ENCODE measurements around the gene GDF11. TPM values are rescaled to one million over a fixed set of nuclear protein-coding genes. Genes with fewer than 3 reads are reported as not detected.

Gene GDF11
- polyA plus RNA-seq, 1 of the 3 experiments (the other 2 are of a cell fraction), result 9.4 TPM

- TF ChIP-seq MXI1 (IDR thresholded peaks at IDR 0.05; ENCODE audit: low read depth, low read length), result no peak
- TF ChIP-seq, protein P1, sequence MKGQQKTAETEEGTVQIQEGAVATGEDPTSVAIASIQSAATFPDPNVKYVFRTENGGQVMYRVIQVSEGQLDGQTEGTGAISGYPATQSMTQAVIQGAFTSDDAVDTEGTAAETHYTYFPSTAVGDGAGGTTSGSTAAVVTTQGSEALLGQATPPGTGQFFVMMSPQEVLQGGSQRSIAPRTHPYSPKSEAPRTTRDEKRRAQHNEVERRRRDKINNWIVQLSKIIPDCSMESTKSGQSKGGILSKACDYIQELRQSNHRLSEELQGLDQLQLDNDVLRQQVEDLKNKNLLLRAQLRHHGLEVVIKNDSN (IDR thresholded peaks at IDR 0.05; ENCODE audit: borderline replicate concordance, low read depth), result no peak
- TF ChIP-seq SMC3 (IDR thresholded peaks at IDR 0.05; ENCODE audit: low read depth, low read length), result no peak
- TF ChIP-seq, protein P2, sequence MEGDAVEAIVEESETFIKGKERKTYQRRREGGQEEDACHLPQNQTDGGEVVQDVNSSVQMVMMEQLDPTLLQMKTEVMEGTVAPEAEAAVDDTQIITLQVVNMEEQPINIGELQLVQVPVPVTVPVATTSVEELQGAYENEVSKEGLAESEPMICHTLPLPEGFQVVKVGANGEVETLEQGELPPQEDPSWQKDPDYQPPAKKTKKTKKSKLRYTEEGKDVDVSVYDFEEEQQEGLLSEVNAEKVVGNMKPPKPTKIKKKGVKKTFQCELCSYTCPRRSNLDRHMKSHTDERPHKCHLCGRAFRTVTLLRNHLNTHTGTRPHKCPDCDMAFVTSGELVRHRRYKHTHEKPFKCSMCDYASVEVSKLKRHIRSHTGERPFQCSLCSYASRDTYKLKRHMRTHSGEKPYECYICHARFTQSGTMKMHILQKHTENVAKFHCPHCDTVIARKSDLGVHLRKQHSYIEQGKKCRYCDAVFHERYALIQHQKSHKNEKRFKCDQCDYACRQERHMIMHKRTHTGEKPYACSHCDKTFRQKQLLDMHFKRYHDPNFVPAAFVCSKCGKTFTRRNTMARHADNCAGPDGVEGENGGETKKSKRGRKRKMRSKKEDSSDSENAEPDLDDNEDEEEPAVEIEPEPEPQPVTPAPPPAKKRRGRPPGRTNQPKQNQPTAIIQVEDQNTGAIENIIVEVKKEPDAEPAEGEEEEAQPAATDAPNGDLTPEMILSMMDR (IDR thresholded peaks at IDR 0.05), result no peak
- no peak for TF ChIP-seq MEF2A (IDR thresholded peaks at IDR 0.05; ENCODE audit: borderline replicate concordance, low read depth)
- TF ChIP-seq FOSL2 (IDR thresholded peaks at IDR 0.05; ENCODE audit: borderline replicate concordance, low read depth), result no peak
Measured at GRCh38 chr12:55789893-55790292, 47.0 kb downstream of the GDF11 start (continued).

GRCh38 chr12:55795950-55796349, 53.0 kb downstream of the GDF11 start:
- no peaks in the 10 kb centered on the region for H3K4me1 ChIP-seq (ENCODE audit: control insufficient read depth in 1 of 2, insufficient read depth in 2 of 2, low read depth in 1 of 2, low read length in 1 of 2)
- no peak overlapping the region for H3K27ac ChIP-seq (ENCODE audit: low read depth in 2 of 2, low read length in 1 of 2)
- H3K4me2 ChIP-seq, result no peak overlapping the region
- H3K4me3 ChIP-seq (ENCODE audit: low read depth in 2 of 2, low read length in 1 of 2), result no peak overlapping the region
- ChIA-PET POLR2A (no interaction called here), CTCF (interaction anchor here (0.6 to 19.8 kb wide), 14 partner anchors 9 to 184 kb away, joined by 3 to 358 read pairs (median 6); partner anchors contain the start of gene GDF11)
- H4K20me1 ChIP-seq (ENCODE audit: insufficient read depth), result no peaks in the 10 kb centered on the region; the same call in 1 of the 2 replicates
- peaks cover 54 to 89% of the 10 kb centered on the region in 2 experiments for H3K36me3 ChIP-seq (replicated peaks in 1 of 2; ENCODE audit: control insufficient read depth in 1 of 2, insufficient read depth in 2 of 2, low read length in 1 of 2)
- no peak for DNase-seq
- no peak overlapping the region for H2AFZ ChIP-seq (ENCODE audit: low read depth)
- H3K9ac ChIP-seq, result no peak overlapping the region
- peaks cover 56% of the 10 kb centered on the region; the same call in 1 of the 2 replicates for H3K79me2 ChIP-seq (ENCODE audit: insufficient read depth)
- peaks cover 9% of the 10 kb centered on the region for H3F3A ChIP-seq (replicated peaks; ENCODE audit: insufficient read depth)
- no peaks in the 10 kb centered on the region for H3K9me2 ChIP-seq
- no peak for TF ChIP-seq RFX5 (IDR thresholded peaks at IDR 0.05; ENCODE audit: low read length)
- no peak for TF ChIP-seq USF2 (IDR thresholded peaks at IDR 0.05; ENCODE audit: borderline replicate concordance, low read depth, low read length)
- H3K9me3 ChIP-seq, result no peaks in the 10 kb centered on the region
- H3K27me3 ChIP-seq (ENCODE audit: insufficient read depth), result no peaks in the 10 kb centered on the region

DNA sequence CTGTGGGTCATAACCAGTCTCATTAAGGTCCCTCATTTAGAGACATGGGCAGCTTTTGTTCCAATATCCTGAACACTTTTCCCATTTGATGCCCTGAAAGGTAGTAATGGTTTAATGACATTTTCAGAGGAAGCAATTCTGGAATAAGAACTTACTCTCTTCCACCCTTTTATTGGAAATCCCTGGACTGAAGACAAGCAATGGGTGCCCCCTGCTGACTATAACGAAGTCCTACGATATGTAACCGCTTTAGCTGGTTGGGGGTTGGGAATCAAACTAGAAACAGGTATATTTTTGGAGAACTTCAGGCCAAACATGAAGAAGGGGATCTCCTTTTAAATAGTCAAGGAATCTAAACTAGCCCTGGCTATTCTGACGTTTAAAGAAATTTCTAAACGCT, 54.1 kb downstream of the GDF11 start:
- no peaks in the 10 kb centered on the region; the same call in 1 of the 2 replicates for H4K20me1 ChIP-seq (ENCODE audit: insufficient read depth)
- CTCF ChIA-PET, result interaction anchor here (0.6 to 19.8 kb wide), 26 partner anchors 8 to 183 kb away, joined by 3 to 358 read pairs (median 5); partner anchors contain the start of genes GDF11, ORMDL2 and SARNP
- no peak overlapping the region for H3K9ac ChIP-seq
- H3K9me3 ChIP-seq, result no peaks in the 10 kb centered on the region
- peaks cover 14% of the 10 kb centered on the region for H3F3A ChIP-seq (replicated peaks; ENCODE audit: insufficient read depth)
- POLR2A ChIA-PET, result no interaction called here
- H3K4me2 ChIP-seq, result no peak overlapping the region
- no peaks in the 10 kb centered on the region for H3K9me2 ChIP-seq
- DNase-seq, result peak; percentile 68
- no peak overlapping the region for H3K27ac ChIP-seq (ENCODE audit: low read depth in 2 of 2, low read length in 1 of 2)
- WGBS (ENCODE audit: low lambda C conversion rate), result 63% methylated on average over 5 of the region's 5 CpGs
- H3K4me1 ChIP-seq (ENCODE audit: control insufficient read depth in 1 of 2, insufficient read depth in 2 of 2, low read depth in 1 of 2, low read length in 1 of 2), result no peaks in the 10 kb centered on the region
- H2AFZ ChIP-seq (ENCODE audit: low read depth), result no peak overlapping the region
- peaks cover 60% of the 10 kb centered on the region for H3K79me2 ChIP-seq (ENCODE audit: insufficient read depth)
- H3K27me3 ChIP-seq (ENCODE audit: insufficient read depth), result no peaks in the 10 kb centered on the region
- peaks cover 59 to 85% of the 10 kb centered on the region in 2 experiments for H3K36me3 ChIP-seq (replicated peaks in 1 of 2; ENCODE audit: control insufficient read depth in 1 of 2, insufficient read depth in 2 of 2, low read length in 1 of 2)
- H3K4me3 ChIP-seq (ENCODE audit: low read depth in 2 of 2, low read length in 1 of 2), result no peak overlapping the region; a peak in 1 of 4 replicates
- TF ChIP-seq, protein P1 (IDR thresholded peaks at IDR 0.05; ENCODE audit: borderline replicate concordance, low read depth), result no peak
- TF ChIP-seq ELF1 (IDR thresholded peaks at IDR 0.05) (no peak), EP300 (IDR thresholded peaks at IDR 0.05; ENCODE audit: borderline replicate concordance in 1 of 2, low read depth in 1 of 2, low read length in 1 of 2) (no peak), TEAD4 (IDR thresholded peaks at IDR 0.05; ENCODE audit: borderline replicate concordance, insufficient read depth) (no peak), RFX5 (IDR thresholded peaks at IDR 0.05; ENCODE audit: low read length) (no peak), NRF1 (IDR thresholded peaks at IDR 0.05; ENCODE audit: low read depth, low read length) (no peak), NFIC (IDR thresholded peaks at IDR 0.05; ENCODE audit: borderline replicate concordance) (no peak), TAF1 (IDR thresholded peaks at IDR 0.05; ENCODE audit: borderline replicate concordance, low read depth, low read length) (no peak), CHD2 (IDR thresholded peaks at IDR 0.05; ENCODE audit: low read length, partially characterized antibody) (peak; percentile 62)
- TF ChIP-seq, protein P3, sequence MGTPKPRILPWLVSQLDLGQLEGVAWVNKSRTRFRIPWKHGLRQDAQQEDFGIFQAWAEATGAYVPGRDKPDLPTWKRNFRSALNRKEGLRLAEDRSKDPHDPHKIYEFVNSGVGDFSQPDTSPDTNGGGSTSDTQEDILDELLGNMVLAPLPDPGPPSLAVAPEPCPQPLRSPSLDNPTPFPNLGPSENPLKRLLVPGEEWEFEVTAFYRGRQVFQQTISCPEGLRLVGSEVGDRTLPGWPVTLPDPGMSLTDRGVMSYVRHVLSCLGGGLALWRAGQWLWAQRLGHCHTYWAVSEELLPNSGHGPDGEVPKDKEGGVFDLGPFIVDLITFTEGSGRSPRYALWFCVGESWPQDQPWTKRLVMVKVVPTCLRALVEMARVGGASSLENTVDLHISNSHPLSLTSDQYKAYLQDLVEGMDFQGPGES (IDR thresholded peaks at IDR 0.05; ENCODE audit: low read depth, low read length), result no peak
- TF ChIP-seq, protein P4, sequence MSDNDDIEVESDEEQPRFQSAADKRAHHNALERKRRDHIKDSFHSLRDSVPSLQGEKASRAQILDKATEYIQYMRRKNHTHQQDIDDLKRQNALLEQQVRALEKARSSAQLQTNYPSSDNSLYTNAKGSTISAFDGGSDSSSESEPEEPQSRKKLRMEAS (IDR thresholded peaks at IDR 0.05; ENCODE audit: low read depth), result no peak
- TF ChIP-seq, protein P2 (IDR thresholded peaks at IDR 0.05), result peak; percentile 68

Measured in SK-N-SH (cell line).